ENCODE measurements around the gene KCNG3. TPM values are rescaled to one million over a fixed set of nuclear protein-coding genes. Genes with fewer than 3 reads are reported as not detected.

KCNG3 gene
- total and polyA plus RNA-seq, 2 donors = 0.62 to 2.3 TPM

- Histone ChIP-seq H3K4me1 (ENCODE audit: control insufficient read depth in 2 of 2, insufficient read depth in 2 of 2, low read length in 2 of 2) (no peaks in the 10 kb centered on the region), H3K4me3 (ENCODE audit: low read length in 2 of 2) (no peak overlapping the region), H3K27me3 (ENCODE audit: control insufficient read depth in 2 of 2, insufficient read depth in 1 of 2, low read length in 1 of 2) (no peaks in the 10 kb centered on the region), H3K27ac (ENCODE audit: low read depth in 1 of 2, low read length in 1 of 2) (no peak overlapping the region), H3K36me3 (ENCODE audit: control insufficient read depth in 2 of 2, insufficient read depth in 2 of 2, low read length in 1 of 2) (peaks cover 0 to 4% of the 10 kb centered on the region in 2 donors), H3K9me3 (ENCODE audit: control insufficient read depth in 2 of 2, insufficient read depth in 1 of 2, low read length in 1 of 2) (no peaks in the 10 kb centered on the region)
- no peak for DNase-seq (ENCODE audit: low read depth in 6 of 9, low spot score in 9 of 9)
These were observed 47.1 kb downstream of the KCNG3 start for GRCh38 chr2:42446503-42447271.

GRCh38 chr2:42443718-42444399, 49.9 kb downstream of the KCNG3 start:
- Histone ChIP-seq H3K4me1 (ENCODE audit: control insufficient read depth in 2 of 2, insufficient read depth in 2 of 2, low read length in 2 of 2) (no peaks in the 10 kb centered on the region), H3K27ac (ENCODE audit: low read depth in 1 of 2, low read length in 1 of 2) (no peak overlapping the region), H3K4me3 (ENCODE audit: low read length in 2 of 2) (no peak overlapping the region), H3K9me3 (ENCODE audit: control insufficient read depth in 2 of 2, insufficient read depth in 1 of 2, low read length in 1 of 2) (no peaks in the 10 kb centered on the region), H3K36me3 (ENCODE audit: control insufficient read depth in 2 of 2, insufficient read depth in 2 of 2, low read length in 1 of 2) (peaks cover 0 to 4% of the 10 kb centered on the region in 2 donors), H3K27me3 (ENCODE audit: control insufficient read depth in 2 of 2, insufficient read depth in 1 of 2, low read length in 1 of 2) (no peaks in the 10 kb centered on the region)
- 95% methylated on average over 5 of the region's 5 CpGs for WGBS
- no peak for DNase-seq (ENCODE audit: low read depth in 6 of 9, low spot score in 9 of 9)

GRCh38 chr2:42442774-42443173, 51.0 kb downstream of the KCNG3 start:
- 97% methylated on average over 2 of the region's 2 CpGs for WGBS
- no peaks in the 10 kb centered on the region for H3K9me3 ChIP-seq (ENCODE audit: control insufficient read depth in 2 of 2, insufficient read depth in 1 of 2, low read length in 1 of 2)
- no peak overlapping the region for H3K27ac ChIP-seq (ENCODE audit: low read depth in 1 of 2, low read length in 1 of 2)
- no peak for DNase-seq (ENCODE audit: low read depth in 6 of 9, low spot score in 9 of 9)
- H3K4me3 ChIP-seq (ENCODE audit: low read length in 2 of 2) = no peak overlapping the region
- H3K36me3 ChIP-seq (ENCODE audit: control insufficient read depth in 2 of 2, insufficient read depth in 2 of 2, low read length in 1 of 2) = peaks cover 0 to 4% of the 10 kb centered on the region in 2 donors
- no peaks in the 10 kb centered on the region for H3K27me3 ChIP-seq (ENCODE audit: control insufficient read depth in 2 of 2, insufficient read depth in 1 of 2, low read length in 1 of 2)
- H3K4me1 ChIP-seq (ENCODE audit: control insufficient read depth in 2 of 2, insufficient read depth in 2 of 2, low read length in 2 of 2) = no peaks in the 10 kb centered on the region

- no peak for DNase-seq (ENCODE audit: low read depth in 6 of 9, low spot score in 9 of 9)
- Histone ChIP-seq H3K4me1 (ENCODE audit: control insufficient read depth in 2 of 2, insufficient read depth in 2 of 2, low read length in 2 of 2) (no peaks in the 10 kb centered on the region), H3K9me3 (ENCODE audit: control insufficient read depth in 2 of 2, insufficient read depth in 1 of 2, low read length in 1 of 2) (no peaks in the 10 kb centered on the region), H3K27ac (ENCODE audit: low read depth in 1 of 2, low read length in 1 of 2) (no peak overlapping the region), H3K4me3 (ENCODE audit: low read length in 2 of 2) (no peak overlapping the region), H3K27me3 (ENCODE audit: control insufficient read depth in 2 of 2, insufficient read depth in 1 of 2, low read length in 1 of 2) (no peaks in the 10 kb centered on the region), H3K36me3 (ENCODE audit: control insufficient read depth in 2 of 2, insufficient read depth in 2 of 2, low read length in 1 of 2) (no peaks in the 10 kb centered on the region)
These were observed 55.1 kb downstream of the KCNG3 start for GRCh38 chr2:42438685-42439084.

GRCh38 chr2:42436370-42436769, 57.4 kb downstream of the KCNG3 start:
- Histone ChIP-seq H3K9me3 (ENCODE audit: control insufficient read depth in 2 of 2, insufficient read depth in 1 of 2, low read length in 1 of 2) (no peaks in the 10 kb centered on the region), H3K27me3 (ENCODE audit: control insufficient read depth in 2 of 2, insufficient read depth in 1 of 2, low read length in 1 of 2) (no peaks in the 10 kb centered on the region), H3K36me3 (ENCODE audit: control insufficient read depth in 2 of 2, insufficient read depth in 2 of 2, low read length in 1 of 2) (no peaks in the 10 kb centered on the region), H3K27ac (ENCODE audit: low read depth in 1 of 2, low read length in 1 of 2) (no peak overlapping the region), H3K4me3 (ENCODE audit: low read length in 2 of 2) (no peak overlapping the region), H3K4me1 (ENCODE audit: control insufficient read depth in 2 of 2, insufficient read depth in 2 of 2, low read length in 2 of 2) (no peaks in the 10 kb centered on the region)
- DNase-seq (ENCODE audit: low read depth in 6 of 9, low spot score in 9 of 9) = no peak
- WGBS = 93% methylated on average over 2 of the region's 2 CpGs

- H3K27ac ChIP-seq (ENCODE audit: low read depth in 1 of 2, low read length in 1 of 2) = no peak overlapping the region
- H3K4me1 ChIP-seq (ENCODE audit: control insufficient read depth in 2 of 2, insufficient read depth in 2 of 2, low read length in 2 of 2) = no peaks in the 10 kb centered on the region
- 71% methylated on average over 2 of the region's 2 CpGs for WGBS
- no peaks in the 10 kb centered on the region for H3K36me3 ChIP-seq (ENCODE audit: control insufficient read depth in 2 of 2, insufficient read depth in 2 of 2, low read length in 1 of 2)
- H3K27me3 ChIP-seq (ENCODE audit: control insufficient read depth in 2 of 2, insufficient read depth in 1 of 2, low read length in 1 of 2) = no peaks in the 10 kb centered on the region
- no peak for DNase-seq (ENCODE audit: low read depth in 6 of 9, low spot score in 9 of 9)
- H3K9me3 ChIP-seq (ENCODE audit: control insufficient read depth in 2 of 2, insufficient read depth in 1 of 2, low read length in 1 of 2) = no peaks in the 10 kb centered on the region
- no peak overlapping the region for H3K4me3 ChIP-seq (ENCODE audit: low read length in 2 of 2)
These were observed 58.2 kb downstream of the KCNG3 start for GRCh38 chr2:42435628-42436027.

- WGBS = 97% methylated on average over 4 of the region's 4 CpGs
These were observed 63.6 kb downstream of the KCNG3 start for GRCh38 chr2:42430188-42430587.

GRCh38 chr2:42429352-42429751, 64.4 kb downstream of the KCNG3 start:
- Histone ChIP-seq H3K4me3 (ENCODE audit: low read length in 2 of 2) (no peak overlapping the region), H3K9me3 (ENCODE audit: control insufficient read depth in 2 of 2, insufficient read depth in 1 of 2, low read length in 1 of 2) (peaks cover 0 to 2% of the 10 kb centered on the region in 2 donors), H3K27ac (ENCODE audit: low read depth in 1 of 2, low read length in 1 of 2) (no peak overlapping the region), H3K36me3 (ENCODE audit: control insufficient read depth in 2 of 2, insufficient read depth in 2 of 2, low read length in 1 of 2) (no peaks in the 10 kb centered on the region), H3K27me3 (ENCODE audit: control insufficient read depth in 2 of 2, insufficient read depth in 1 of 2, low read length in 1 of 2) (no peaks in the 10 kb centered on the region), H3K4me1 (ENCODE audit: control insufficient read depth in 2 of 2, insufficient read depth in 2 of 2, low read length in 2 of 2) (no peaks in the 10 kb centered on the region)
- no peak for DNase-seq (ENCODE audit: low read depth in 6 of 9, low spot score in 9 of 9)
- over 99% methylated on average over 2 of the region's 2 CpGs for WGBS

More at GRCh38 chr2:42430188-42430587, 63.6 kb downstream of the KCNG3 start:
- Histone ChIP-seq H3K27me3 (ENCODE audit: control insufficient read depth in 2 of 2, insufficient read depth in 1 of 2, low read length in 1 of 2) (no peaks in the 10 kb centered on the region), H3K4me1 (ENCODE audit: control insufficient read depth in 2 of 2, insufficient read depth in 2 of 2, low read length in 2 of 2) (no peaks in the 10 kb centered on the region), H3K27ac (ENCODE audit: low read depth in 1 of 2, low read length in 1 of 2) (no peak overlapping the region), H3K36me3 (ENCODE audit: control insufficient read depth in 2 of 2, insufficient read depth in 2 of 2, low read length in 1 of 2) (no peaks in the 10 kb centered on the region), H3K9me3 (ENCODE audit: control insufficient read depth in 2 of 2, insufficient read depth in 1 of 2, low read length in 1 of 2) (no peaks in the 10 kb centered on the region), H3K4me3 (ENCODE audit: low read length in 2 of 2) (no peak overlapping the region)
- no peak for DNase-seq (ENCODE audit: low read depth in 6 of 9, low spot score in 9 of 9)

GRCh38 chr2:42425697-42426096, 68.1 kb downstream of the KCNG3 start:
- Histone ChIP-seq H3K9me3 (ENCODE audit: control insufficient read depth in 2 of 2, insufficient read depth in 1 of 2, low read length in 1 of 2) (peaks cover 0 to 2% of the 10 kb centered on the region in 2 donors), H3K4me3 (ENCODE audit: low read length in 2 of 2) (no peak overlapping the region), H3K27me3 (ENCODE audit: control insufficient read depth in 2 of 2, insufficient read depth in 1 of 2, low read length in 1 of 2) (no peaks in the 10 kb centered on the region), H3K36me3 (ENCODE audit: control insufficient read depth in 2 of 2, insufficient read depth in 2 of 2, low read length in 1 of 2) (no peaks in the 10 kb centered on the region), H3K27ac (ENCODE audit: low read depth in 1 of 2, low read length in 1 of 2) (no peak overlapping the region), H3K4me1 (ENCODE audit: control insufficient read depth in 2 of 2, insufficient read depth in 2 of 2, low read length in 2 of 2) (no peaks in the 10 kb centered on the region)
- no peak for DNase-seq (ENCODE audit: low read depth in 6 of 9, low spot score in 9 of 9)
- WGBS = 98% methylated on average over 3 of the region's 3 CpGs
